M059J (cell line): ENCODE data around the gene CD59. TPM values are rescaled to one million over a fixed set of nuclear protein-coding genes. Genes with fewer than 3 reads are reported as not detected.

ENCODE experiments used
- DNase-seq: peaks from one replicate; pipeline ENCODE4 v3.0.0-alpha.2; 2012; ENCODE audit warnings: low read depth
- total RNA-seq: library from RNA; depleted of rRNA; stranded (reverse); fragments of >200 nt; shearing (Covaris generic); gene quantifications from 2 replicates; pipeline ENCODE4 v1.2.3, GENCODE V29; 2014; rRNA removed

The CD59 gene, protein sequence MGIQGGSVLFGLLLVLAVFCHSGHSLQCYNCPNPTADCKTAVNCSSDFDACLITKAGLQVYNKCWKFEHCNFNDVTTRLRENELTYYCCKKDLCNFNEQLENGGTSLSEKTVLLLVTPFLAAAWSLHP
- total RNA-seq = 611 and 742 TPM in 2 replicates

DNA sequence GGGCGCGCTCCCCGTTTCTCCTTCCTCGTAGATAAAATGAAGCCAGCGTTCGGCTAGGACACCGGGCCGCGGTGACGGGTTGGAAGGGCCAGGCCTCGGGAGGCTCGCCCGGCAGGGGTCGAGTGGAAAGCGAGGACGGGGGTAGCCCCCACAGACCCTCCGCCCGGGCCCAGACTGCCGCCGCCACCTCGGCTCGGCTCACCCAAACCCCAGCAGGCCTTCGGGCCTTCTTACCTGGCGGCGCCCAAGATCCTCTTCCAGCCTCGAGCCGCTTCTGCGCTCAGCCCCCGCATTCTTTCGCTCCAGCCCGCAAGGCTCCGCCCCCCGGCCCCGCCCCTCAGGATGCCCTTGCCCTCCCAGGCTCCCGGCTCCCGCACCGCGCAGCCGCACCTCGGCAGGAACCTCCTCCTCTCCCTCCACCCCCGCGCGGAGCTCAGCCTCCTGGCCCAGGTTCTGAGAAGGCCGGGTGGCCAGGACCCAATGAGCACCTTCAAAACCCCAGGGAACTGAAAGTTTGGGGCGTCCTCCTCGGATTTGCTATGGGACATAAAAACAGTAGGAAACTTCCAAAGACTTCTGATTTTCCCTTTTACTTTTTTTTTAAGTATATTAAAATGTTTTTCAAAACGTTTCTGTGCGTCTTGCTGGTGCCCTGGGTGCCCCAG is at the start of gene CD59:
Gene CD59, minus strand, starts transcription at position 276 of the 665 bp plus-strand sequence. CDS start 13,978 bp downstream, outside the sequence.
- DNase-seq = peak; percentile 97

DNA sequence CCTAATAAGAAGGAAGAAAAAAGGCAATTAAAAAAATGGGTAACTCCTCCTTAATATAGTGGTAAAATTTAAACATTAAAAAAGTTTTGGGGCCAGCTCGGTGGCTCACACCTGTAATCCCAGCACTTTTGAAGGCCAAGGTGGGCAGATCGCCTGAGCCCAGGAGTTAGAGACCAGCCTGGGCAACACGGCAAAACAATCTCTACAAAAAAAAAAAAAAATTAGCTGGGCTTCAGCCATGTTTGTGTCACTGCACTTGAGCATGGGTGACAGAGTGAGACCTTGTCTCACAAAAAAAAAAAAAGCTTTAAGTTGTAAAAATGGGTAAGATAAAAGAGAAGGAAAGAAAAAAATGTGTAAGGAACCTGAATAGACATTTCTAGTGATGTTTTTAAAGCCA is 49.4 kb upstream of the CD59 start:
- DNase-seq = no peak

DNA sequence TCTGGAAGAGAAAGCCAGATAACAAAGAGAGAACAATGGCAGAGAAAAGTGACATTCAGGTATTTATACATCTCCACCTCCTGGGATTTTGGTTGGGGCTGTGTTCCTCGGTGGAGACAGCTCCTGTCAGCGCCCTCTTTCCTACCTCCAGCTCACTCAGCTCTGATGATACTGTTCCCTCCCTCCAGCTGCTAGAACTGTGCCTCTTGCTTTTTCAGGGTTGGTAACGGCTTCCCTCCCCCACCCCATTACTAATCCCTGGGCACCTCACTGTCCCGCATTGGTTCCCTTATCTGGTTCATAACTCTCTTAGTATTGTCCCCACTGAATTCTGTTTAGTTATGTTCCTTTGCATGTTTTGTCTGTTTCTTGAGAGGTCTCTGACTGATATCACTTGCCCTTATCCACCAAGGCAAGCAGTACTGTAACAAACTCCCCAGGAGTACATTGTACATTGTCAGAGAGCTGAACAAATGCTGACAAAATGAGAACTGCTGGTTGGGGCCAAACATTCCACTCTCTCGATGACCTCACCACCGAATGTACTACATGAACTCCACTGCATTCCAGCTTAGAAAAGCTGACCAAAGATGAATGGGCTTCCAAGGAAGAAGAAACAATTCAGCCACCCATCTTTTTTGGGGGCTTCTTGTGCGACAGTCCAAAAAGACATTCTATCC is 43.8 kb upstream of the CD59 start:
- peak; percentile 67 for DNase-seq

DNA sequence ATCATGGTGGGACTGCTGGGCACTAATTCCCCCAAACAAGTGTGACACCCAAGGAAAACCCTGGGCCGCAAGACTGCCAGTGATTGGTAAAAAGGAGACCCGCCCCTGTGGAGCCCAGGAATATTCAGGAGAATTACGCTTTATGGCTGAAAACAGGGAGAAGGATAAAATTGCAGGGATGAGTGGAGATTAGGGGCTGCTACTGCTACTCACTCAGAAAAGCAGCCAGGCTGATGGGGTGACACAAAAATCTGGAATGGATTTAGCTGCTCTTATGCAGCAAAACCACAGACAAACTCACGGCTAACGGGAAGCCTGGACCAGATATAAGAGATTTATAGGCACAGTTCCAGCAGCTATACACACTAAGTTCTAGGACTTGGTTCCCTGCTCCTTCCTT is 42.5 kb upstream of the CD59 start:
- DNase-seq = peak; percentile 67

DNA sequence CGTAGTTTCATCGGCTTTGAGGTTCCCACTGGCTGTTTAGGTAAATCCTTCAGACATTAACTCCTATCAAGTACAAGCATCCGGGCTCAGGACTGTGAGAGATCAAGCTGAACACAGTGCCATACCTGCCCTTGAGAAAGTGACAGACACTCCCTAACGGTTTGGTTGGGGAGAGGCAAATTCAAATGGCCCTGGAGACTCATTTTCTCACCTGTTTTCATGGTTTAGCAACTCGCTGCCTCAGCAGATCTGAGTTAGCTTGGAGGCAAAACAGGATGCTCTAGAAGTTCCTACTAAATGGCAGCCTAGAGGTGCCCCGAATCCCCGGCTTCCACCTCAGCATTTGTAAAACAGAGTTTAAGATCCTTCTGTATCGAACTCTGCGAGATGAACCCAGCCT is 41.7 kb upstream of the CD59 start:
- DNase-seq = no peak

DNA sequence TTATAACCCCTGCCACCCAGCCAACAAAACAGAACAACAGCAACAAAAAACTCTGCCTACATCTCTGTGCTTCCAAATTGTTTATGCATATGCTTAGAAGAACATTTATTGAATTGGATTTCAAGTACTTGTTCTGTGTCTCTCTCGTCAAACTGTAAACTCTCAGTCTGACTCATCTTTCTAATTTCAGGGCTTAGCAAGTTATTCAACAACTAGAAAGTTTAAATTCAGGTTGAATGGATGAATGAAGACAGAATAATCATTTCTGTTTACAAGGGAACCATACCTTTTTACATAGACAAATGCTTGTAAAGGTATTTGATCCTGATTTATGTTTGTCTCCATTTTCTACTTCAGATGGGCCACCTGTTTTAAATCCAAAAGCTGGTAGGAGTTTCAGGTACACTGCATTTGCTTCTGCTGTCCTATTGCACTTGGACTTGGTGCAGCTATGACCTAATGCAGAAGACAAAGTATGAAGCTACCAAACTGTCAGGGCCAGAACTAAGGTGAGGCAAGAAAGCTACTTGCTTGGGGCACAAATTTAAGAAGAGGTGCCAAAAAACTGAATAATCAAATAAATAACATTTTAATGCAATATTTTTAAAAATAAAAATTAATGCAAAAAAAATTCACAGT is 39.7 kb upstream of the CD59 start:
- peak; percentile 26 for DNase-seq

DNA sequence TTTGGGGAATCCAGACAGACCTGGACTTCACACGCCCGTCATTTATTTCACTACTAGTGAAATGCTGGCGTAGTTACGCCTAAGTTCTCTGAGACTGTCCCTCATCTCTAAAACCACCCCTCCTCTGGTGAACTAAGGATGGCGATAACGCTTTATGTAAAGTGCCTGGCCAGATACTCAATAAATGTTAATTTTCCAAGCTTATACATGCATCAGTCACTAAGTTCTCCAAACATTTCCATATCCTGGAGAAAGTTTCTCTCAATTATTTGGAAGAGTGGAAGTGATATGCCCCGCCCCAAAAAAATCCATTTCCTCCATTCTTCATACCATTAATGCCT is 39.2 kb upstream of the CD59 start:
- no peak for DNase-seq

DNA sequence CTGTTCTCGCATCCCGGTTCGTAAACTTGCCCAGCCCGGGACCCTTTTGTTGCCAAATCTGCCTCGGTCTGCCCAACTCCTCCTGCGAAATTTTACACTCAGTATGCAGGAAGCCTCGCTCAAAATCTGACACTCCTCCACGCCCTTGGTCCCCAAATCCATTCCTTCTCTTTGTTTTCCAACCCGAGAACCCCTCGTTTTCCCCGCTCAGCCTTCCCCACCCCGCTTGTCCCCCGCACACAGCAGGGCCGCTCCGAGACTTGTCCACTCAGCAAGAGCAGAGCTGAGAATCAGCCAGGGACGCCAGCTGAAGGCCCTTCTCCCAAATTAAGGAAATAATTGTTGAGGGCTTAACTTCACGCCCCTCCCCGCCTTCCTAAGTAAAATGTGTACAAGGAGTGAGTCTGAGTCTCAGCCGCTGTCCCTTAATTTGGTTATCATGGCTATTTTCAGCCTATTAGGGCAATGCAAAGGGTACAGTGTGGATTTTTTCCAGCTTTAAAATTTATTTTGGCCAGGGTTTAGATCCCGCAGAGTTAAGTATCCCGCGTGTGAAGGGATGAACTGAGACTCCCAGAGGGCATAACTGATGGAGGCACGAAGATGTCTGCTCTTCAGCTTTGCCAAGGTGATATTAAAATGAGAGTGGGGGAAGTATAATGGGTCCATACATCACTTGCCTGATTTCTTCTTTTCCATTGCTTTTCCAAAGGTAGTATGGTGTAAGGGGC is 38.7 kb upstream of the CD59 start:
- no peak for DNase-seq

DNA sequence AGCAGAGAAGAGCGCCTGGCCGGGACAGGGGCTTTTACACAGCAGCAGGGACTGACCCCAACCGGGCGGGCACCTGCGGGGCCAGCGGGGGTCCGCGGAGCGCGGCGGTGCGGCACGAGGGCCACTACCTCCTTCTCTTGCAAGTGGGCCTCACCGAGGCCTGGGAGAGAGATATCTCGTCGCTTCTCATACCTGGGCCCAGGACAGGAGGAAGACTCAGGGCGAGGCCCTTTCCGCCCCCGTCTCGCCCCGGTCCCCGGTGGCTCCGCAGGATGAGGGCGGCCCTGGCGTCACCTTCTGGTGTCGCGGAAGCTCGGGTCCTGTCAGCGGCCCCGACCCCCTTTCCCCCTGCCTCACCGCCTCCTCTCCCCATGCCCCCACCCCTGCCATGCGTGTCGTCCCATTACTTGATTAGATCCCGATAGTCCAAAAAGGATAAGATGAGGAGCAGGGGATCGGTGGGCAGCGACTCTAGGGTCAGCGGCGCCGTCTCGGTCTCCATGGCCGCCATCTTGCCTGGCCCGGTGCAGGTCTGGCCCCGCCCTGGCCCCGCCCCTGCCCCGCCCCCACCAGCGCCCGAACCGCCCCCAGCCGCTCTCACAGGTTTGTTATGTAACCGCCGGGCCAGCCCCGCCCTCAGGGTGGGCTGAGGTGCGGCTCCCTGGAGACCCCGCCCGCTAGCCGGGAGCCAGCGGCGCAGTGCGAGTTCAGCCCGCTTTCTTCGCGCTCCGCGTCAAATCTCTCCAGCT is 37.9 kb upstream of the CD59 start, which contains the start of gene FBXO3:
Gene FBXO3, minus strand, starts transcription at position 534 of the 749 bp plus-strand sequence. Its CDS starts 23 bp downstream, at position 511.
- DNase-seq = peak; percentile 87

DNA sequence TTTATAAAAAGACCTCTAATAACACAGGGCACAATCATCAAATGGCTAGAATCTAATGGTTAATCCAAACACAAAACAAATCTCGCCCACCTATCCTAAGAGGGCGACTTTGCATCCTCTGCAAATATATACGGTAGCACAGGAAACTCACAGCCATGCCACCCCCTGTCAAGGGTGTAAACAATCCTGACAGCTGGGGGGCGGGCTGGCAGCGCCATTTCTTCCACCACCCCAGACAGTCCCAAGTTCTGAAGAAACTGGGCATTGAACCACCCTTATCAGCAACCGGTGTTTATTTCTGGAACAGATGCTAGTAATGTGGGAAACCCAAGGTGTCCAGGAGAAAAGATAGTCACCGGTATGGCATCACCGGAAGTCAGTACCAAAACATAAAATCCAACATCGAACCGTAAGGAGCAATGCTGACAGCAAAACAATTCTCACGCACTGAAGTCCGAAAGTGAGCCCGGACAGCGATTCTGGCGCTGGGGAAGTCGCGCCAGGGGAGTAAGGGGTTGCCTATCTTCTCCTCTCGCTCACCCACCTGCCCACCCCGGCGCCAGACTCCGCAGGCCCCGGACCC is 37.3 kb upstream of the CD59 start:
- DNase-seq = peak; percentile 63

DNA sequence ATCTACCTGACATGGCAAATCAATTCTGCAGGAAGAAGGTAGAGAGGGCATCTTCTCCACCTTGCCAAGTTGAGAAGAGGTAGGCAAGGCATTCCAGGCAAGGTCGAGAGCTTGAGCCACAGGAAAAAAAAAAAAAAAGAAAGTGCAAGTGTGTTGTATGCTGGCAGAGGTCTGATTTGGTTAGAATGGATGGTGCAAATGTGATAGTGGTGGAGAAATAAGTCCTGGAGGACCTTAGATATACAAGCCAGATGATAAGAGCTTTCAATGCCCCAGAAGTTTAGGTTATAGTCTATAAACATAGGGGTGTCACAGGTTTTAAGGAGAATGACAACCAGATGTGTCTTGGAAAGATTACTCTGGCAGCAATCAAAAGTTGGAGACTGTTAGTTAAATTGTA is 36.6 kb upstream of the CD59 start:
- no peak for DNase-seq

DNA sequence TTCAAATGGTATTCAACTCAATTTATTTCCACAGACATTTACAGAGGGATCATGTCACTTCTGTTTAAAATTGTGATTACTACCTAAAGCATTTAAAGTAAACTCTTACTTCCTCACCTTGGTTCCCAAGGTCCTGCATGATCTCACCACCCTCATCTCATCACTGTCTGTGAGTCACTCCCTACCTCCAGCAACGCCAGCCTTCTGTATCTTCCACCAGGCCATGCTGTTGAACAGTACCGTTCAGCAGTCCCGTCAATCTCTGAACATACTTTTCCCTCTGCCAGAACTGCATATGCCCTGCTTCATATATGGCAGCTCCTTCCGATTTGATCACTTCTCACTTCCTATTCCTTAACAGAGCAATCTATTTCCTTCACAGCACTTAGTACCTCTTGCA is 36.1 kb upstream of the CD59 start:
- DNase-seq = peak; percentile 71

DNA sequence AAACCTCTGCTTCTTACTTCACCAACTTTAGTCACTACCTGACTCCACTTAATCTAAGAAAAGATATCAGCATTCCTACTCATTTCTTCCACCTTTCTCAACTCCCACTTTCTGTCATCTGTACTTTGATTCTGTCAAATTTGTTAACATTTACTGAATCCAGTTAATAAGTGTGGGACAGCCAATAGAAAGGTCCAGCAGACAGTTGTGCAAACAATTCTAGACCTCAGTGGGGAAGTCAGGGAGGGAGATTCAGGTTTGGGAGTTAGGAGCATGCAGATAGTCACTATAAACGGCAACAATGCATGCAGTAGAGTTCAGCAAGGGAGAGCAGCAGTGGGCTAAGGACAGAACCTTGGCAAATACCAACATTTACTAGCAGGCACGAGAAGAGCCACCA is 34.0 kb upstream of the CD59 start:
- DNase-seq = no peak

DNA sequence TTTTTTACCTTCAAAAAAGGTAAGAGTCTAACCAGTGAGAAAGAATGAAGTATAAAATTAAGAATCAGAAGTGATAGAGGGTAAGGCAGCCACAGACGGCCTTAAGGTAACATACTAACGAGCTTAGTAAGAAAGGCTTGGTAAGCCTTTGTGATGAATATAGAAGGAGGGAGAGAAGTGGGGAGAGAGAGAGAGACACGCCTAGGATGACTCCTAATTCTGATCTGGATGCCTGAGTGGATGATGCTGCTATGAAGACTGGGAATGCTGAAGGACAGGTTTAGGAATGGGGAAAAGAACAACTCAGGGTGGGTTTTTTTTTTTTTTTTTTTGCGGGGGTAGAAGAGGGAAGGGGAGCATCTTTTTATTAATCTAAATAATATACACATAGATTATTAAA is 33.3 kb upstream of the CD59 start:
- DNase-seq = no peak

DNA sequence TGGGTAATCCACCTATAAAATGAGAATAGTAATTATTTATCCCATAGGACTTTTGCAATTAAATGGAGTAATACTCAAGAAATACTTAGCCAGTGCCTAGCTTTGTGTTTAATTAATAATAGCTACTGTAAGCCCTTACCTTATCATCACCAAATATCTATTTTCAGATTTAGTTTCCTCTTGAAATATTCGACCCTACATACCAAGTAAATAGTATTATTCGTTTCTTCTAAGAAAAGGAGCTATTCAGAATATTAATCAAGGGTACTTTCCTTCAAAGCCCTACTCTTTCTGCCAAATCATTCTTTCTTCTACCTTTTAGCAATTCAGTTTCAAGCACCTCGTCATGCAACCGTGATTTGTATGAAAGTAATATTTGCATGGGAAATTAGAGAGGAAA is 31.4 kb upstream of the CD59 start:
- no peak for DNase-seq

DNA sequence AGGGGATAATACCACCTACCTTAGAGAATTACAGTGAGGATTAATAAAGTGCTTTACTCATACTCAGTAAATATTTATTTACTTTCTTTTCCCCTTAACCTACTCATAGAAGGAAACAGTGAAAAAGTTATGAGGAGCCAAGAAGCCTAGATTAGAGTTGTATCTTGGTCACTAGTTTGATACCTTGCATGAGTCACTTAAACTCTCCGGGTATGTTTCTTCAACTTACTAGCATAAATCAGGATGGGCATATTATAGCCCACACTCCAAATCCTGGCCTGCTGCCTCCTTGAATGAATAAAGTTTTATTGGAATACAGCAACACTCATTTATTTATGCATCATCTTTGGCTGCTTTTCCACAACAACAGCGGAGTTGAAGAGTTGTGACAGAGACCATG is 29.9 kb upstream of the CD59 start:
- DNase-seq = no peak

DNA sequence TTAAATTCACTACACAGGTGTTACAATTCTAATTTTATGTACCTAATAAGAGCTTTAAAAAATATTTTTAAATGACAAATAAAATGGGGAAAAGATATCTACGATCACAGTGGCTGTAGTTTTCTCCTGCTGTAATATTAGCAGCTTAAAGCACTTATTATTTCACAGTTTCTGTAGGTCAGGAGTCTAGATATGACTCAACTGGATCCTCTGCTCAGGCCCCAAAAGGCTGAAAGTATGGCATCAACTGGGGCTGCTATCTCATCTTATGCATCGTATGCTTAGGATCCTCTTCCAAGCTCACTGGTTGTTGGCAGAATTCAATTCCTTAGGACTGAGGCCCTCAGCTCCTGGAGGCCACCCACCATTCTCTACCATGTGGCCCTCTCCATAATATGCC is 25.2 kb upstream of the CD59 start:
- DNase-seq = no peak

DNA sequence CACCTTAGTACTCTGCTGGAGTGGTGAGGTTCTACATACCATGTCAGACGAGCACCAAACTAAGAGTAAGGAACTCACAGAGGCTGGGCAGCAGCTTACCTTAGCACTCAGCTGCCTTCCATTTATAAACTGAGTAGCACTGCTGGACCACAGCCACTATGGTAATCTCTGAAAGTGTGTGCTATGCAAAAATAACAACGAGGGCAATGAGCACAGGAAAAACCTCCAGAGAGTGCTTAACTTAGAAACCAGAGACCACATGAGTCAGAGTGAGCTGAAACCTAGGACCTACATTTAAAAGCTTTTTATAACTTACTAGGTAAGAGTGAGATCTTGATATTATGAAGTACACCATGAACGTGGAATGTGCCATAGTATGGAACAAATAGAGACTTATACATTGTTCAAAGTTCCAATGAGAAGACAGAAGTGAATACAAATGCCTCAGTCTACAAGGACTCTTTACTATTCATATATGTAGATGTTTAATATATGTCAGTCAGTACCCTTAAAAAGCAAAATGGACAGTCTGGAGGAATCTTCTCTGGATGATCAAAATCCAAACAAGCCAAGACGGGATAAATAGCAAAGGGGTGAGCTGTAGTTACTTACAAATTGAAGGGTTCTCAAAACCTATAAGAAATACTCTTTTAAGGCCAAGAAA is 17.2 kb upstream of the CD59 start:
- DNase-seq = peak; percentile 50

DNA sequence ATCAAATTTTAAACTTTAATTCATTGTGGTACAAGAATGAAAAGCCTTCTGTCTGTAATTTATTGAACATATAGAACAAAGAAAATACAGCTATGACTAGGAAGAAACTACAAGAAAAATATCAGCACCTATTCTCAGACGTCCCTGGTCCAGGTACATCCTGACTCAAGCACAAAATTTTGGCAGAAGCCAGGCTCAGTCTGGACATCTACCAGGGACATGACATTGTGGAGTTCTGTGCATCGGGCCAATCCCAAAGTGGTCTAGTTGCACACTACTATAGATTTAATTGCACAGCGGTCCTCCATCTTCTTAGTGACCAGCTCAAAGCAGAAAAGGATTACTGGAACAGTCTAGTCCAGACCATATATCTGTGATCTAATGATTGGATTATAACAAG is 15.7 kb upstream of the CD59 start:
- DNase-seq = no peak

DNA sequence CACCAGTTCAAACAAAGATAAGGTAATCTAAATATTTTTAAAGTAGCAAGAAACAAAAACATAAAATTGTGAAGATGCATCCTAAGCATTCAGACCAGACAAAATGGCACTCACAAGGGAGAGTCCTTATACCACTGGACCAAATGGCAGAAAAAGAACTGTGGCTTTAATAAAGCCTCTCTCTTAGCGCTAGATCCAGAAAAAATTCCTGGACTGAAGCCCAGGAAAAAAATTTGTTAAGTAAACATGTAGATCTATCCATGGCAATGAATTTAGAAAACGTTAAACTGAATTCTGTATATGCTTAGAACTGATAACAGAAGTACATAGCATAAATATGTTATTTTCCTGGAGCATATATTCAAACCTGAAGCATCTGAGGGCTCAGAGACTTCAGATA is 11.8 kb upstream of the CD59 start:
- peak; percentile 66 for DNase-seq

DNA sequence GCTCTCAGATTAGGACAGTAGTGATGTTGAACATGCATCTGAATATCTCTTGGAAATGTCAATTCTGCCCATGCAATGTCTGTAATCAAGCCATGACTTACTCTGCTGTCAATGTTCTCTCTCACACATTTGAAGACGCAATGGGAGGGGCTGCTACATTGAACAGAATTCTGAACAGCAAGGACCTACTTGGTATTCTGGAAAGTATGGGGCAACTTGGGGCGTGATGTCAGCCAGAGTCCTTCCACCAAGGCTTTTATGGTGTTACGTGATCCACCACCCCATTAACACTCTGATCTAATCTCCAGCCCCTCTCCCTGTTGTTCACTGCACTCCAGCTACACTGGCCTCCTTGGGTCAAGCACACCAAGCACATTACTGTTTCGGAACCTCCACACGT is 7.1 kb upstream of the CD59 start:
- DNase-seq = no peak
